ENCODE data around the gene ETFRF1. TPM values are rescaled to one million over a fixed set of nuclear protein-coding genes. Genes with fewer than 3 reads are reported as not detected.

The ETFRF1 gene
- total and polyA plus RNA-seq, 2 of the 8 experiments (the other 6 are each of a cell fraction or from before 2014, with no cell fraction given): 4.3 to 7.7 TPM

- Histone ChIP-seq H3K9ac (replicated peaks in 1 of 4; ENCODE audit: extremely low read depth in 1 of 4, low read depth in 3 of 4, low read length in 3 of 4) (peak overlapping the region in 2 of 4 experiments; percentile 56 to 63; a peak in 4 of 7 replicates), H3K14ac (ENCODE audit: insufficient read length) (no peak overlapping the region), H4K20me1 (replicated peaks in 1 of 2; ENCODE audit: control insufficient read depth in 1 of 2, insufficient read depth in 2 of 2, low read length in 2 of 2) (no peaks in the 10 kb centered on the region), H3K4ac (replicated peaks; ENCODE audit: insufficient read length, low read depth, low read length) (no peak overlapping the region), H3K79me1 (ENCODE audit: low read depth, low read length) (no peaks in the 10 kb centered on the region), H2BK12ac (ENCODE audit: low read depth, low read length) (no peak overlapping the region), H3K4me1 (replicated peaks in 1 of 4; ENCODE audit: control insufficient read depth in 3 of 4, insufficient read depth in 4 of 4, low read length in 3 of 4) (peaks cover 0 to 3% (median 0%) of the 10 kb centered on the region in 4 experiments; a peak in 1 of 7 replicates), H2BK5ac (ENCODE audit: low read depth, low read length) (no peak overlapping the region), H3K9me3 (ENCODE audit: insufficient read depth in 2 of 2, low read depth in 1 of 2, low read length in 1 of 2) (no peaks in the 10 kb centered on the region), H3K27ac (ENCODE audit: low read depth, low read length) (peak overlapping the region; percentile 57; the same call in 1 of the 2 replicates), H2BK120ac (replicated peaks; ENCODE audit: low read depth, low read length) (no peak overlapping the region), H4K91ac (replicated peaks; ENCODE audit: insufficient read length, low read length) (no peak overlapping the region), H3K18ac (ENCODE audit: extremely low read depth, low read length) (no peak overlapping the region), H3K79me2 (ENCODE audit: control insufficient read depth in 1 of 2, insufficient read depth in 2 of 2, low read length in 2 of 2) (no peaks in the 10 kb centered on the region), H3K23me2 (ENCODE audit: low read depth, low read length) (no peaks in the 10 kb centered on the region), H3K27me3 (replicated peaks in 1 of 4; ENCODE audit: control insufficient read depth in 3 of 4, extremely low read depth in 1 of 4, insufficient read depth in 3 of 4, low read length in 3 of 4) (no peaks in the 10 kb centered on the region), H4K5ac (ENCODE audit: insufficient read length, low read depth, low read length) (no peak overlapping the region), H2BK20ac (ENCODE audit: low read length) (no peak overlapping the region), H2BK15ac (ENCODE audit: low read length) (no peak overlapping the region), H4K8ac (ENCODE audit: extremely low read depth, insufficient read depth, low read length) (no peak overlapping the region), H3K36me3 (ENCODE audit: control insufficient read depth in 2 of 4, insufficient read depth in 4 of 4, low read length in 3 of 4) (no peaks in the 10 kb centered on the region), H3K4me2 (ENCODE audit: insufficient read depth in 1 of 2, low read depth in 2 of 2, low read length in 2 of 2) (peak overlapping the region; percentile 57 to 83), H3K23ac (ENCODE audit: insufficient read length) (no peak overlapping the region), H2AK5ac (ENCODE audit: low read depth, low read length) (no peak overlapping the region), H2AFZ (ENCODE audit: low read length) (peak overlapping the region; percentile 88; the same call in 1 of the 2 replicates), H3K4me3 (ENCODE audit: extremely low read depth in 1 of 4, insufficient read depth in 2 of 4, low read depth in 3 of 4, low read length in 4 of 4) (peak overlapping the region; percentile 81 to 86 (median 83)), H3K56ac (replicated peaks; ENCODE audit: insufficient read length, low read depth, low read length) (no peak overlapping the region)
- 20% methylated on average over 11 of the region's 11 CpGs; no CpG with 5 or more reads in 1 of the 2 experiments for WGBS, 2 experiments (ENCODE audit: extremely low coverage in 1 of 2, insufficient coverage in 1 of 2, insufficient read length in 1 of 2, insufficient replicate concordance in 2 of 2, low coverage in 1 of 2, low lambda C conversion rate in 2 of 2, missing lambda C conversion rate in 1 of 2)
- FAIRE-seq (no peak), DNase-seq (ENCODE audit: low read depth in 1 of 2, low spot score in 2 of 2) (no peak)
- POLR2A ChIA-PET (ENCODE audit: partially characterized antibody): interaction anchor here (0.7 to 2.6 kb wide), 7 partner anchors 9 to 296 kb away, joined by 3 to 12 read pairs (median 4); partner anchors contain the start of gene KRAS
- CTCF ChIA-PET (ENCODE audit: partially characterized antibody): interaction anchor here (1.1 to 1.2 kb wide), 3 partner anchors 39 to 193 kb away, joined by 3 to 4 read pairs (median 3); no protein-coding TSS in a partner anchor
- TF ChIP-seq KDM4A (IDR thresholded peaks at IDR 0.05; ENCODE audit: low read depth, low read length, severe bottlenecking) (peak; percentile 45), KDM5A (IDR thresholded peaks at IDR 0.05; ENCODE audit: low read length) (no peak)
Observed at GRCh38 chr12:25194722-25195055, 348 bp upstream of the ETFRF1 start.

All from H1 (cell line).